DMS53 treated with DMSO at 0.1 percent for 48 hours (cell line): ENCODE results near the gene PHF23.

ENCODE experiments used
- DNase-seq: peaks from one replicate; lab custom pipeline; 2025; ENCODE audit not compliant: unreplicated experiment; lab: John Stamatoyannopoulos, UW

PHF23 gene

DNA sequence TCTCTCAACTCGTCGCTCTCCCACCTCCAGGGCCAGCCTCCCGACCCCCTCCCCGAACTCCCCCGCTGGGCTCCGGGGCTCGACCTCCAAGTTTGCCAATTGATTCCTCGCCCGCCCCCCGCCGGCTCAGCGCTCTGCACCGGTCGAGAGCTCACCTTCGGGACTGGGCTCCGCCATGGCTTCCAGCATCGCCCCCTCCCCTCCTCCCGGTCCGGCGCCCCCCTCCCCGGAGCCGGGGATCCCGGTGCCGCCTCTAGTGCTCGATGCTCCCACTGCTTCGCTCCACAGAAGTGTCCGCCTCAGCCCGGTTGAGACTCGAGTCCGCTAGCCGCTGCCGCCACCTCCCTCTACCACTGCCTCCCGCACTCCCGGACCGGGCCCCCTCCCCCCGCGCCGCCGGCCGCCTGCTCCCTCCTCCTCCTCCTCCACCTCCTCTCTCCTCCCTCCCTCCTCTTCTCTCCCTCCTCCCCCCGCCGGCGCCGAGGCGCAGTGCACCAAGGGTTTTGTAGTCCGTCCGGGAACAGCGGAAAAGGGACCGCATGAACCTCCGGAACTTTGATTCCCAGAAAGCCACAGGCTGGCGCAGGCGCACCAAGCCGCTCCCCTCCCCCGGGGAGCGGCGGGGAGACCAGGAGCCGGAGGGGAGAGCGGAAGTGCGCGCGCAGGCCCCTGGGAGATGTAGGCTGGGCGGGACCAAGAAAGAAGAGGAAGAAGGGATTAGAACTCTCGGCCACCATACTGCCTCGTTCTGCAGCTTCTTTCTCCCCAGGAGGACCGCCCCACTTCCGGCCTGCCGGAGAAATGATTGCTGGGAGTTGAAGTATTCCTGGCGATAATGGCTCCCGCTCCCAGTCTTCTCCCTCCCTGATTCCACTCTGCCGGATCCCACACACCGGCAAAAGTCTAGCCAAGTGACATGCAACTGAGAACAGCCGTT is at the start of gene PHF23:
Gene PHF23 (minus strand): TSS at position 367 of the 937 bp plus-strand sequence. CDS start 178 bp downstream, at position 189.
- peak; percentile 99 for DNase-seq

DNA sequence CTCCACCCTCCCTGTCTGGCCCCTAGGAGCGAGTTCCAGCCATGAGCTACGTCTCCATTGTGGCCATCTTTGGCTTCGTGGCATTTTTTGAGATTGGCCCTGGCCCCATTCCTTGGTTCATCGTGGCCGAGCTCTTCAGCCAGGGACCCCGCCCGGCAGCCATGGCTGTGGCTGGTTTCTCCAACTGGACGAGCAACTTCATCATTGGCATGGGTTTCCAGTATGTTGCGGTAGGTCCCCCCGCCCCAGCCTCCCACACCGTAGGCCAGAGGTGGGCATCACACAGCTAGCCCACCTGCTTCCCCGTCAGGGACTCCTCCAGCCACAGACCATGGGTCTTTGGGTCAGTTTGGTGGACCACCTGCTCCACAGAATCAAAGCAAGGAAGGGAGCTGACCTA is 46.4 kb upstream of the PHF23 start:
- no peak for DNase-seq

GRCh38 chr17:7284911-7285310 is 45.7 kb upstream of the PHF23 start:
- DNase-seq = no peak

- no peak for DNase-seq
Measured at GRCh38 chr17:7283471-7284216, 44.4 kb upstream of the PHF23 start.

DNA sequence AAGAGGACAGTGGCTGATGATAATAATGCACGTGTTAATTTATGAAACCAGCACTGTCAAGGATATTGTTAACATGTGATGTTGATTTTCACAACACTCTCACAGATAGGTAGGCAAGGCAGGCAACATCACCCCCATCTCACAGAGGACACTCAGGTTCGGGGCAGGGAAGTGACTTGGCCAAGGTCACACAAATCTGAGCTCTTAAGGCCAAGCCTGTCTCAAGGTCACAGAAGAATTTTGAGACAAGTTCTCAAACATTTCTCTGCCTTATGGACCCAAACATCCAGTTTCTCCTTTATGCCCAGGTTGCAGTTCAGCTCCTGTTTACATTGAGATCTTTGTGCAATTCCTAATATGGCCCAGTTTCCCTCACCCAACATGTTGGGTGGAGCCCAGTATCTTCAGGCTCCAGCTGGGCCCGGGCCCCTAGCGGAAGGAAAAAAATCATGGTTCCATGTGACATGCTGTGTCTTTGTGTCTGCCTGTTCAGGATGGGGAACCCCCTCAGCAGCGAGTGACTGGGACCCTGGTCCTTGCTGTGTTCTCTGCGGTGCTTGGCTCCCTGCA is 43.6 kb upstream of the PHF23 start:
- DNase-seq = no peak

DNA sequence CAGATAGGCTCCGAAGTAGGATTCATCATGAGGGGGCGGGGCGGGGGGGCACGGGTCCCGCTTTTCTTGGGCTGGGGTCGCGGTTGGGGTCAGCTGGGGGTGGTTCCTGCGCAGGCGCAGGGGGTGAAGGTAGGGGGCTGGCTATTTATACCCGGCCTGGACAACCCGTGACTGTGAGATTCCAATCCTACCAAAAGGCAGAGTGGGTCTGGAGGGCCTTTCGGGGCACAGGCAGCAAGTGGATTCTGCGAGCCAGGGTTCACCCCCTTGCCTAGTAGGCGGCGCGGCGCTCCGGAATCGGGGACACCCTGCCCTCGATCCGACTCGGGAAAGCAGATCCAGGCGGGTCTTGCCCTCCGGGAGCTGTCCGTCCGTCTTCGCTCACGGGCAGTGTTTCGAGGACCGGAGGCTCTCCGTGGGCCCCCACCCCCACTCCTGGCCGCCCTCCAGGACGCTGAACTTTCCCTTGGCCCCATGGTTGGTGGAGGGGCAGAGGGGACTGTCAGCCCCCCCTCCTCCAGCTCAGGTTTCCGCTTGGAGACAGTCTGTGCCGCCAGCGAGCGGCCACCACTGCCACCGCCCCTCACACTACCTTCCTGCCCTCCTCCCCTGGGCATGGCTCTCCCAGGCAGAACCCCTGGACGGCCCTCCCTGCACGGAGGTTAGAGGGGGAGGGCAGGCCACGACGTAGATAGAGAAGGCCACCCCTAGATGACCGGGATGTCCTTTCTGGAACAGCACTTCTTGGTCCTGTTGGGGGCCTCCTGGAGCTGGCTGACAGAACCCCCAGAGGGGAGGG is 42.9 kb upstream of the PHF23 start:
- DNase-seq = no peak

- DNase-seq = peak; percentile 84
Measured at GRCh38 chr17:7281074-7281952, 42.1 kb upstream of the PHF23 start, which contains the start of gene SLC2A4. Gene SLC2A4, plus strand, starts transcription at chr17:7281718. Its CDS starts 217 bp downstream, at chr17:7281935.

GRCh38 chr17:7280519-7281073 is 41.3 kb upstream of the PHF23 start:
- peak; percentile 94 for DNase-seq

DNA sequence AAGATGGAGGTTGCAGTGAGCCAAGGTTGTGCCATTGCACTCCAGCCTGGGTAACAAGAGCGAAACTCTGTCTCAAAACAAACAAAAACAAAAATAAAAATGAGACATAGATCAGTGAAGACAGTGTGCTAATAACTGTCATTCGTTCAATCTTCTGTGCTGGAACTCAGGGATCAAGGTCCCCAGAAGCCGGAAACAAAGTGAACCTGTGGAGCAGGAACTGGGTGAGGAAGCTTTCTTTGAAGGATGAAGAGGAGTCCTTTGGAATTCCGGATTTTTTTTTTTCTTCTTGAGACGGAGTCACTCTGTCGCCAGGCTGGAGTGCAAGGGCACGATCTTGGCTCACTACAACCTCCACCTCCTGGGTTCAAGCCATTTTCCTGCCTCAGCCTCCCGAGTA is 40.2 kb upstream of the PHF23 start:
- no peak for DNase-seq

DNA sequence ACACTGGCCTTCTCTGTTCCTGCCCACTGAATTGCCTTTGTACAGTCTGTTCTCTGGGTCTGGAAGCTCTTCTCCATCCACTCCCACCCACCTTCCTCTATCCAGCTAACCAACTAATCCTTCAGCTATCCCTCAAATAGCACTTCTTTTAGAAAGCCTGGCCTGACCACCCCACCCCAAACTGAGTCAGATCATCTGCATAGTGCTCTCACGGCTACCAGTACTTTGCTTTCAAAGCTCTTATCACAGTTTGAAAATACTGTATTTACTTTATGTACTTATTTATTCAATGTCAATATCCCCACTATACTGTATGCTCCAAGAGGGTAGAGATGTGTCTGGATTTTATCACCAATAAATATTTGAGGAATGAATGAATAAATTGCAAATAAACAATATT is 27.5 kb upstream of the PHF23 start:
- DNase-seq = no peak

DNA sequence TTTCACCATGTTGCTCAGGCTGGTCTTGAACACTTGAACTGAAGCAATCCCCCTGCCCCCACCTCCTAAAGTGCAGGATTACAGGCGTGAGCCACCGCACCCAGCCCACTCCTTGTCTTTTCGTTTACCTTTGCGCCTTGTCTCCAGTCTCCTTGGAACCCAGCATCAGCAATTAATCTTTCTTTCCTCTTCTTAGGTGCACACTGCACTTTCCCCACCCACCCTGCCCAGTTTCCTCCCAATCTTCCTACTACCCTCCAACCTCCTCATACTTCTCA is 24.5 kb upstream of the PHF23 start:
- DNase-seq = no peak

GRCh38 chr17:7262935-7263800 is 23.9 kb upstream of the PHF23 start:
- peak; percentile 48 for DNase-seq

DNA sequence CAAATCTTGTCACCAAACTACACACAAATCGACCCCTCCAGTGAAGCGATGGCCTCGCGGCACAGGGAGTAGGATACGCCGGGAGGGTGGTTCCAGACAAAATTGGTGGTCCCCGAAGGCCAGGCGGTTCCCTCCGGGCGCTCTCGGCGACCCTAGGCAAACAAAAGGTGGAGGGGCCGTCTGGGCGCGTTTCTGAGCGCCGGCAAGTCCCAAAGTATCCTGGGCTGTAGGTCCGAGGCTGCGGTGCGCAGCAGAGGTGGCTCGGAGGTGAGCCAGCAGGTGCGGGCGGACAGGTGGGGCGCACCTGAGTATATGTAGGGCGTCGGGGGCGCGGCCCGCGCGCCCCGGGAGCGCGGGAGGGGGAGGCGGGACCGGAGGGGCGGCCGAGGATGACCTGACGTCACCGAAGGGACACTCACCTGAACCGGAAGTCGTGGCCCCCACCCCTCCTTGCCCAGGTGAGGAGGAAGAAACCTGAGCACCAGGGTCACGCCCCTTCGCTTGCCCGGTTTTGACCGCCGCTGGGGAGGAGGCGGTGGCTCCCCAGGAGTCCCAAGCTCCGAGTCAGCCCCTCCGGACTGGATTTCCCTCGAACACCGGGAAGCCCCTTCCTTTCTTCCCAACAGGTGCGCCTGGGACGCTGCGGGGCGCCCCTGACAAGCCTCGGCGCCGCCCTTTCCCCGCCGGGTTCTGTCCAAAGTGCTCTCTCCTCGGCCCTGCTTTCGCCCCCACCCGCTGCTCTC is 23.1 kb upstream of the PHF23 start, which contains the start of gene CLDN7:
Gene CLDN7 (minus strand): TSS at position 287 of the 743 bp plus-strand sequence. CDS start 435 bp downstream, outside the sequence.
- DNase-seq = peak; percentile 95

DNA sequence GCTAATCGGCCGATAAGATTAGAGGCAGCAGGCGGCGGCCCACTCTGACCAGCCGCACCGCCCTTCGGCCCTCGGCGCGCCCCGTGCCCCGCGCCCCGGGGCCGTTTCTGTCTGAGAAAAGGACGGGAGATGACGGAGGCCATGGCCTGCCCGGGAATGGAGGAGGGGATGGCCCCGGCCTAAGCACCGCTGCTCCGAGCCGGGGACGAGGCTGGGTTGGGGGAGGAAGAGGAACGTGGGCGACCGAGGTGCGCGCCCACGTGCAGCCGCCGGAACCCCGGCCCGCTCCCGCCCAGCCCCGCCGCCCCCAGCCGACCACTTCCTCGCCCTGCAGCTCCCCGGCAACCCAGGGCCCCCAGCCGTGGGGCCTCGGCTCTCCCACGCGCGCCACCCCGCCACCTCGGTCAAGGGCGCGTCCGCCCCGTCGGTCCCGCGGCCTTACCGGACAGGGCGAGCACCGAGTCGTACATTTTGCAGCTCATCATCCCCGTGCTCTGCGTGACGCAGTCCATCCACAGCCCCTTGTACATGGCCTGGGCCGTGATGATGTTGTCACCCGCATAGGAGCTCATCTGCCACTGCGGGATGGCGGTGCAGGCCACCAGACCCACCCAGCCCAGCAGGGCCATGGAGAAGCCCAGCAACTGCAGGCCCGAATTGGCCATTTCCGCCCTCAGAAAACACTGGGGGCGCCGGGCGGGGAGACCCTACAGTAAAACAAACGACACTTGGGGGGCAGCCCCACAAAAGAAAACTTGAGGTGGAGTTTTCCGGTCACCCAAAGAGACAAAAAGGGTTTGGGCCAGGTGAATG is 22.3 kb upstream of the PHF23 start:
- DNase-seq = no peak

- DNase-seq = peak; percentile 64
Measured at GRCh38 chr17:7260651-7261378, 21.6 kb upstream of the PHF23 start.

GRCh38 chr17:7260151-7260550 is 20.9 kb upstream of the PHF23 start:
- no peak for DNase-seq

GRCh38 chr17:7259555-7259889 is 20.3 kb upstream of the PHF23 start:
- no peak for DNase-seq
